ENCODE results near the gene CENPC. TPM values are rescaled to one million over a fixed set of nuclear protein-coding genes. Genes with fewer than 3 reads are reported as not detected.

CENPC gene
- polyA plus RNA-seq, 1 donor (not counting 4 experiments of a cell fraction or from before 2014, with no cell fraction given): 7.9 TPM

- Histone ChIP-seq H3K9ac (ENCODE audit: control insufficient read depth, extremely low read depth, insufficient read depth, low read length) (no peak overlapping the region), H4K20me1 (ENCODE audit: control insufficient read depth, extremely low read depth, insufficient read depth, low read length) (no peaks in the 10 kb centered on the region), H2AFZ (ENCODE audit: control insufficient read depth, low read length) (no peak overlapping the region), H3K4me1 (ENCODE audit: control insufficient read depth, extremely low read depth, insufficient read depth, low read length) (peaks cover 3% of the 10 kb centered on the region), H3K79me2 (ENCODE audit: control insufficient read depth, insufficient read depth, low read length) (peaks cover 26% of the 10 kb centered on the region), H3K4me3 (ENCODE audit: control insufficient read depth in 2 of 3, extremely low read depth in 1 of 3, insufficient read depth in 2 of 3, low read depth in 1 of 3, low read length in 3 of 3) (no peak overlapping the region), H3K9me1 (ENCODE audit: control insufficient read depth, extremely low read depth, insufficient read depth, low read length) (no peaks in the 10 kb centered on the region), H3K36me3 (ENCODE audit: control insufficient read depth in 2 of 2, extremely low read depth in 1 of 2, insufficient read depth in 2 of 2, low read length in 2 of 2) (peaks cover 2% of the 10 kb centered on the region in 2 experiments), H3K4me2 (ENCODE audit: control insufficient read depth, extremely low read depth, insufficient read depth, low read depth, low read length) (no peak overlapping the region), H3K27me3 (ENCODE audit: control insufficient read depth, extremely low read depth, insufficient read depth, low read length) (no peaks in the 10 kb centered on the region), H3K27ac (ENCODE audit: control insufficient read depth, insufficient read depth, low read length) (no peak overlapping the region), H3K9me3 (ENCODE audit: control insufficient read depth, low read depth, low read length) (no peaks in the 10 kb centered on the region)
- DNase-seq (ENCODE audit: low read depth, low spot score): no peak
- no peak for TF ChIP-seq EZH2 (IDR thresholded peaks at IDR 0.05; ENCODE audit: low read length)
- no peak for TF ChIP-seq CTCF (optimal IDR thresholded peaks at IDR 0.05 in 1 of 3, IDR thresholded peaks at IDR 0.05 in 1 of 3, conservative IDR thresholded peaks at IDR 0.05 in 1 of 3; ENCODE audit: extremely low read depth in 1 of 3, insufficient read depth in 2 of 3, low read length in 3 of 3)
- dilution Hi-C loops (cut with MboI; ENCODE audit: extremely low pct_ligation_motif_present, low sequenced_read_pairs): no loop called here
- no peak for FAIRE-seq
Observed at GRCh38 chr4:67539830-67540229, 5.5 kb downstream of the CENPC start.

- no peak for FAIRE-seq
- H3K36me3 ChIP-seq (ENCODE audit: control insufficient read depth in 2 of 2, extremely low read depth in 1 of 2, insufficient read depth in 2 of 2, low read length in 2 of 2): peaks cover 0 to 4% of the 10 kb centered on the region in 2 experiments
Observed at GRCh38 chr4:67535280-67535840, 9.9 kb downstream of the CENPC start.

More at GRCh38 chr4:67535280-67535840, 9.9 kb downstream of the CENPC start:
- no peaks in the 10 kb centered on the region for H4K20me1 ChIP-seq (ENCODE audit: control insufficient read depth, extremely low read depth, insufficient read depth, low read length)
- dilution Hi-C loops (cut with MboI; ENCODE audit: extremely low pct_ligation_motif_present, low sequenced_read_pairs): no loop called here
- no peak overlapping the region for H3K4me3 ChIP-seq (ENCODE audit: control insufficient read depth in 2 of 3, extremely low read depth in 1 of 3, insufficient read depth in 2 of 3, low read depth in 1 of 3, low read length in 3 of 3)
- TF ChIP-seq EZH2 (IDR thresholded peaks at IDR 0.05; ENCODE audit: low read length) (no peak), CTCF (optimal IDR thresholded peaks at IDR 0.05 in 1 of 3, IDR thresholded peaks at IDR 0.05 in 1 of 3, conservative IDR thresholded peaks at IDR 0.05 in 1 of 3; ENCODE audit: extremely low read depth in 1 of 3, insufficient read depth in 2 of 3, low read length in 3 of 3) (no peak)
- no peaks in the 10 kb centered on the region for H3K4me1 ChIP-seq (ENCODE audit: control insufficient read depth, extremely low read depth, insufficient read depth, low read length)
- no peak for DNase-seq (ENCODE audit: low read depth, low spot score)
- H3K27me3 ChIP-seq (ENCODE audit: control insufficient read depth, extremely low read depth, insufficient read depth, low read length): no peaks in the 10 kb centered on the region
- no peaks in the 10 kb centered on the region for H3K9me3 ChIP-seq (ENCODE audit: control insufficient read depth, low read depth, low read length)
- H3K9me1 ChIP-seq (ENCODE audit: control insufficient read depth, extremely low read depth, insufficient read depth, low read length): no peaks in the 10 kb centered on the region
- no peaks in the 10 kb centered on the region for H3K79me2 ChIP-seq (ENCODE audit: control insufficient read depth, insufficient read depth, low read length)
- H3K4me2 ChIP-seq (ENCODE audit: control insufficient read depth, extremely low read depth, insufficient read depth, low read depth, low read length): no peak overlapping the region
- H3K27ac ChIP-seq (ENCODE audit: control insufficient read depth, insufficient read depth, low read length): no peak overlapping the region
- no peak overlapping the region for H3K9ac ChIP-seq (ENCODE audit: control insufficient read depth, extremely low read depth, insufficient read depth, low read length)
- no peak overlapping the region for H2AFZ ChIP-seq (ENCODE audit: control insufficient read depth, low read length)
